Measurements from ENCODE around the gene DCK. TPM values are rescaled to one million over a fixed set of nuclear protein-coding genes. Genes with fewer than 3 reads are reported as not detected.

Gene DCK
- total and polyA plus RNA-seq, 2 of the 4 experiments (the other 2 are of a cell fraction), result 7.0 to 8.9 TPM

- Histone ChIP-seq H3K9ac (ENCODE audit: low read depth, low read length) (no peak overlapping the region), H3K14ac (replicated peaks; ENCODE audit: low read depth, low read length) (no peak overlapping the region), H4K5ac (ENCODE audit: low read depth, low read length) (no peak overlapping the region), H3K27ac (ENCODE audit: insufficient read depth, low read length) (no peak overlapping the region), H3K27me3 (ENCODE audit: control insufficient read depth, insufficient read depth, low read length) (no peaks in the 10 kb centered on the region), H2BK5ac (ENCODE audit: low read depth, low read length, poor library complexity, severe bottlenecking) (no peak overlapping the region), H3K79me1 (ENCODE audit: low read depth in 1 of 2, low read length in 2 of 2) (no peaks in the 10 kb centered on the region), H4K8ac (ENCODE audit: low read depth in 2 of 2, low read length in 2 of 2) (no peak overlapping the region), H2AK5ac (ENCODE audit: low read depth, low read length) (no peak overlapping the region), H3K56ac (ENCODE audit: extremely low read depth, insufficient read depth, low read length) (peak overlapping the region; percentile 4; the same call in 1 of the 2 replicates), H3K9me3 (ENCODE audit: control insufficient read depth, insufficient read depth, low read length) (no peaks in the 10 kb centered on the region), H3K36me3 (ENCODE audit: control insufficient read depth, insufficient read depth, low read length) (no peaks in the 10 kb centered on the region), H2BK15ac (ENCODE audit: low read depth, low read length) (no peak overlapping the region), H3K4me2 (ENCODE audit: low read depth, low read length) (no peak overlapping the region), H4K91ac (ENCODE audit: insufficient read depth, low read depth, low read length) (no peak overlapping the region), H2AFZ (replicated peaks; ENCODE audit: low read length, poor library complexity) (no peak overlapping the region), H2AK9ac (replicated peaks; ENCODE audit: low read depth, low read length, poor library complexity) (no peak overlapping the region), H3K23ac (ENCODE audit: low read depth, low read length) (no peak overlapping the region), H2BK120ac (ENCODE audit: low read depth, low read length) (no peak overlapping the region), H3K4me1 (ENCODE audit: control insufficient read depth, insufficient read depth, low read length) (no peaks in the 10 kb centered on the region), H4K20me1 (ENCODE audit: insufficient read depth, low read length) (no peaks in the 10 kb centered on the region), H3K9me1 (ENCODE audit: insufficient read depth, low read length) (no peaks in the 10 kb centered on the region), H3K18ac (ENCODE audit: low read depth, low read length) (no peak overlapping the region), H3K4me3 (ENCODE audit: insufficient read depth, low read depth, low read length) (no peak overlapping the region), H2BK20ac (ENCODE audit: low read depth, low read length) (no peak overlapping the region), H3K4ac (ENCODE audit: low read depth, low read length) (no peak overlapping the region)
- no peak for ATAC-seq (ENCODE audit: low read depth)
- no peak for DNase-seq
- ChIA-PET POLR2A (ENCODE audit: unreplicated experiment) (interaction anchor here (0.6 kb wide), 1 partner anchor 237 kb away, joined by 3 read pairs; no protein-coding TSS in a partner anchor), CTCF (interaction anchor here (0.6 kb wide), 2 partner anchors 19 to 295 kb away, joined by 7 to 8 read pairs; no protein-coding TSS in a partner anchor)
- no TSS peak for BruUV-seq (replicated peaks)
- in situ Hi-C loops (cut with MboI; ENCODE audit: low sequenced_read_pairs) (no loop called here), intact Hi-C loops (cut with micrococcal nuclease) (no loop called here), dilution Hi-C loops (cut with HindIII; ENCODE audit: low sequenced_read_pairs, unreplicated experiment) (no loop called here)
- WGBS, 2 experiments (ENCODE audit: extremely low coverage in 2 of 2, insufficient read length in 1 of 2), result no CpG with 5 or more reads among the region's 4 CpGs
- TF ChIP-seq CEBPB (IDR thresholded peaks at IDR 0.05; ENCODE audit: low read depth, low read length) (no peak), NFE2L2 (IDR thresholded peaks at IDR 0.05; ENCODE audit: low read depth, low read length) (no peak), RAD21 (IDR thresholded peaks at IDR 0.05; ENCODE audit: low read length) (no peak), CHD1 (IDR thresholded peaks at IDR 0.05; ENCODE audit: low read depth, low read length) (no peak), MXI1 (IDR thresholded peaks at IDR 0.05; ENCODE audit: borderline replicate concordance, low read depth, low read length) (no peak), FOS (IDR thresholded peaks at IDR 0.05; ENCODE audit: low read depth, low read length) (no peak), MAZ (IDR thresholded peaks at IDR 0.05; ENCODE audit: borderline replicate concordance, low read depth, low read length) (no peak), MAFK (IDR thresholded peaks at IDR 0.05; ENCODE audit: low read depth, low read length) (no peak), POLR2A (IDR thresholded peaks at IDR 0.05; ENCODE audit: low read depth, low read length) (no peak), RFX5 (IDR thresholded peaks at IDR 0.05; ENCODE audit: low read depth, low read length) (no peak), RCOR1 (IDR thresholded peaks at IDR 0.05; ENCODE audit: insufficient replicate concordance, low read length) (no peak)
- TF ChIP-seq, protein P1, sequence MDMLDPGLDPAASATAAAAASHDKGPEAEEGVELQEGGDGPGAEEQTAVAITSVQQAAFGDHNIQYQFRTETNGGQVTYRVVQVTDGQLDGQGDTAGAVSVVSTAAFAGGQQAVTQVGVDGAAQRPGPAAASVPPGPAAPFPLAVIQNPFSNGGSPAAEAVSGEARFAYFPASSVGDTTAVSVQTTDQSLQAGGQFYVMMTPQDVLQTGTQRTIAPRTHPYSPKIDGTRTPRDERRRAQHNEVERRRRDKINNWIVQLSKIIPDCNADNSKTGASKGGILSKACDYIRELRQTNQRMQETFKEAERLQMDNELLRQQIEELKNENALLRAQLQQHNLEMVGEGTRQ (IDR thresholded peaks at IDR 0.05; ENCODE audit: low read depth, low read length), result no peak
- TF ChIP-seq, protein P2, sequence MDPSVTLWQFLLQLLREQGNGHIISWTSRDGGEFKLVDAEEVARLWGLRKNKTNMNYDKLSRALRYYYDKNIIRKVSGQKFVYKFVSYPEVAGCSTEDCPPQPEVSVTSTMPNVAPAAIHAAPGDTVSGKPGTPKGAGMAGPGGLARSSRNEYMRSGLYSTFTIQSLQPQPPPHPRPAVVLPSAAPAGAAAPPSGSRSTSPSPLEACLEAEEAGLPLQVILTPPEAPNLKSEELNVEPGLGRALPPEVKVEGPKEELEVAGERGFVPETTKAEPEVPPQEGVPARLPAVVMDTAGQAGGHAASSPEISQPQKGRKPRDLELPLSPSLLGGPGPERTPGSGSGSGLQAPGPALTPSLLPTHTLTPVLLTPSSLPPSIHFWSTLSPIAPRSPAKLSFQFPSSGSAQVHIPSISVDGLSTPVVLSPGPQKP (IDR thresholded peaks at IDR 0.05; ENCODE audit: borderline replicate concordance, low read depth, low read length), result no peak
- TF ChIP-seq, protein P3, sequence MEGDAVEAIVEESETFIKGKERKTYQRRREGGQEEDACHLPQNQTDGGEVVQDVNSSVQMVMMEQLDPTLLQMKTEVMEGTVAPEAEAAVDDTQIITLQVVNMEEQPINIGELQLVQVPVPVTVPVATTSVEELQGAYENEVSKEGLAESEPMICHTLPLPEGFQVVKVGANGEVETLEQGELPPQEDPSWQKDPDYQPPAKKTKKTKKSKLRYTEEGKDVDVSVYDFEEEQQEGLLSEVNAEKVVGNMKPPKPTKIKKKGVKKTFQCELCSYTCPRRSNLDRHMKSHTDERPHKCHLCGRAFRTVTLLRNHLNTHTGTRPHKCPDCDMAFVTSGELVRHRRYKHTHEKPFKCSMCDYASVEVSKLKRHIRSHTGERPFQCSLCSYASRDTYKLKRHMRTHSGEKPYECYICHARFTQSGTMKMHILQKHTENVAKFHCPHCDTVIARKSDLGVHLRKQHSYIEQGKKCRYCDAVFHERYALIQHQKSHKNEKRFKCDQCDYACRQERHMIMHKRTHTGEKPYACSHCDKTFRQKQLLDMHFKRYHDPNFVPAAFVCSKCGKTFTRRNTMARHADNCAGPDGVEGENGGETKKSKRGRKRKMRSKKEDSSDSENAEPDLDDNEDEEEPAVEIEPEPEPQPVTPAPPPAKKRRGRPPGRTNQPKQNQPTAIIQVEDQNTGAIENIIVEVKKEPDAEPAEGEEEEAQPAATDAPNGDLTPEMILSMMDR (conservative IDR thresholded peaks at IDR 0.05; ENCODE audit: low read depth, low read length), result no peak
Observed at GRCh38 chr4:71066737-71067716, 73.6 kb downstream of the DCK start.
